Osteoblast (primary cell): ENCODE data around the gene GAPT. TPM values are rescaled to one million over a fixed set of nuclear protein-coding genes. Genes with fewer than 3 reads are reported as not detected.

Experiments used
- DNase-seq: peaks from one replicate; pipeline ENCODE4 v3.0.0; 2011; ENCODE audit warnings: low spot score, mixed read lengths; ENCODE audit not compliant: insufficient read length; ENCODE audit errors: missing footprints
- H2AFZ ChIP-seq: 2 replicates; pipeline ENCODE4 v1.6.0; 2011; ENCODE audit warnings: mild to moderate bottlenecking, low read length
- H3K27ac ChIP-seq: 2 replicates; pipeline ENCODE4 v1.5.1; 2011; ENCODE audit warnings: mild to moderate bottlenecking, low read depth, low read length, moderate library complexity
- H3K27me3 ChIP-seq: 2 replicates; pipeline ENCODE4 v1.6.0; 2012; ENCODE audit warnings: mild to moderate bottlenecking, control low read depth, inconsistent platforms, low read length, moderate library complexity; ENCODE audit not compliant: insufficient read depth
- H3K36me3 ChIP-seq: 2 replicates; pipeline ENCODE4 v1.5.1; 2011; ENCODE audit warnings: mild to moderate bottlenecking, low read length, control low read depth, moderate library complexity; ENCODE audit not compliant: insufficient read depth
- H3K4me1 ChIP-seq: 2 replicates; pipeline ENCODE4 v1.5.1; 2011; ENCODE audit warnings: mild to moderate bottlenecking, low read length, control low read depth, moderate library complexity; ENCODE audit not compliant: insufficient read depth
- H3K4me2 ChIP-seq: 2 replicates; pipeline ENCODE4 v1.6.0; 2011; ENCODE audit warnings: mild to moderate bottlenecking, low read length; ENCODE audit not compliant: insufficient read depth
- H3K4me3 ChIP-seq: fragments of 200-600 bp; sonication (generic); 3 replicates; pipeline ENCODE4 v1.5.1; 2012; ENCODE audit warnings: mild to moderate bottlenecking, low read length, inconsistent platforms; ENCODE audit not compliant: insufficient read depth
- H3K79me2 ChIP-seq: 2 replicates; pipeline ENCODE4 v1.6.0; 2012; ENCODE audit warnings: mild to moderate bottlenecking, low read length, control low read depth, inconsistent platforms; ENCODE audit not compliant: insufficient read depth
- H3K9me3 ChIP-seq: 2 replicates; pipeline ENCODE4 v1.5.1; 2011; ENCODE audit warnings: low read depth, low read length, control low read depth
- H4K20me1 ChIP-seq: 2 replicates; pipeline ENCODE4 v1.6.0; 2012; ENCODE audit warnings: mild to moderate bottlenecking, low read length, control low read depth; ENCODE audit not compliant: insufficient read depth
- CTCF ChIP-seq: IDR thresholded peaks from 2 replicates; pipeline ENCODE4 v1.5.1; 2011; ENCODE audit warnings: mild to moderate bottlenecking, low read depth, low read length, moderate library complexity; ENCODE audit errors: extremely low read depth
- total RNA-seq: library from RNA; depleted of rRNA; stranded (reverse); fragments of >200 nt; gene quantifications from 2 replicates; pipeline ENCODE4 v1.2.3, GENCODE V29; 2012

Gene GAPT
- total RNA-seq, 1 donor = not detected

- no peaks in the 10 kb centered on the region for H3K4me1 ChIP-seq
- H4K20me1 ChIP-seq = no peaks in the 10 kb centered on the region
- H3K27me3 ChIP-seq = peaks cover 6% of the 10 kb centered on the region
- no peak for TF ChIP-seq CTCF
- H2AFZ ChIP-seq = no peak overlapping the region
- no peaks in the 10 kb centered on the region for H3K36me3 ChIP-seq
- no peaks in the 10 kb centered on the region for H3K79me2 ChIP-seq
- no peak overlapping the region for H3K4me2 ChIP-seq
- no peak overlapping the region for H3K4me3 ChIP-seq
- no peak for DNase-seq
- H3K9me3 ChIP-seq = no peaks in the 10 kb centered on the region
- H3K27ac ChIP-seq = no peak overlapping the region
Observed at GRCh38 chr5:58499941-58500340, 8.7 kb downstream of the GAPT start.

- Histone ChIP-seq H3K4me1 (no peaks in the 10 kb centered on the region), H3K27ac (no peak overlapping the region)
- no peak for TF ChIP-seq CTCF
Observed at GRCh38 chr5:58501778-58502417, 10.7 kb downstream of the GAPT start.

GRCh38 chr5:58503390-58504046 is 12.3 kb downstream of the GAPT start:
- no peak for DNase-seq
- H3K27me3 ChIP-seq = peaks cover 6% of the 10 kb centered on the region

More at GRCh38 chr5:58501778-58502417, 10.7 kb downstream of the GAPT start:
- Histone ChIP-seq H3K4me2 (no peak overlapping the region), H3K79me2 (no peaks in the 10 kb centered on the region), H3K36me3 (no peaks in the 10 kb centered on the region), H4K20me1 (no peaks in the 10 kb centered on the region), H3K9me3 (no peaks in the 10 kb centered on the region), H3K27me3 (peaks cover 6% of the 10 kb centered on the region), H2AFZ (no peak overlapping the region), H3K4me3 (no peak overlapping the region)
- no peak for DNase-seq

More at GRCh38 chr5:58503390-58504046, 12.3 kb downstream of the GAPT start:
- Histone ChIP-seq H4K20me1 (no peaks in the 10 kb centered on the region), H3K4me3 (no peak overlapping the region), H2AFZ (no peak overlapping the region), H3K9me3 (no peaks in the 10 kb centered on the region), H3K4me1 (no peaks in the 10 kb centered on the region), H3K79me2 (no peaks in the 10 kb centered on the region), H3K36me3 (no peaks in the 10 kb centered on the region), H3K27ac (no peak overlapping the region), H3K4me2 (no peak overlapping the region)
- no peak for TF ChIP-seq CTCF
